GM12878 (cell line): ENCODE data around the gene FAM174A. TPM values are rescaled to one million over a fixed set of nuclear protein-coding genes. Genes with fewer than 3 reads are reported as not detected.

Experiments used
- ATAC-seq: fragments of 200-7000 bp; cut with Tn5 transposase; 3 replicates; pipeline ENCODE4 v1.9.1; 2020; ENCODE audit warnings: mild to moderate bottlenecking, moderate library complexity
- BruUV-seq: library from RNA; stranded (reverse); fragments of 400-500 nt; replicated peaks from 2 replicates; lab custom pipeline; 2021; lab: Mats Ljungman, UMichigan
- CTCF ChIA-PET: fragments of 300-600 bp; sonication (Branson Sonifier 250); formaldehyde crosslinking; extraction: SDS; loops from one replicate; lab custom pipeline; 2021; ENCODE audit warnings: inconsistent platforms; lab: Yijun Ruan, JAX
- POLR2A ChIA-PET: fragments of 350-600 bp; formaldehyde crosslinking; extraction: SDS; loops from one replicate; lab custom pipeline; 2021; ENCODE audit warnings: inconsistent platforms; lab: Charles Lee
- RAD21 ChIA-PET: fragments of 300-600 bp; sonication (Branson Sonifier 250); formaldehyde crosslinking; loops from one replicate; lab custom pipeline; 2023; ENCODE audit warnings: antibody characterized with exemption; ENCODE audit not compliant: unreplicated experiment; lab: Charles Lee
- SMC1A ChIA-PET: fragments of 300-600 bp; sonication (Branson Sonifier 250); formaldehyde crosslinking; loops from one replicate; lab custom pipeline; 2023; ENCODE audit not compliant: unreplicated experiment, uncharacterized antibody; lab: Charles Lee
- DNase-seq: peaks from one replicate; pipeline ENCODE4 v3.0.0-alpha.2; 2011; ENCODE audit warnings: low read depth, low spot score
- FAIRE-seq: peaks from 3 replicates; lab custom pipeline; 2011; peaks lifted over from hg19 to GRCh38; lab: Jason Lieb, UNC
- H2AFZ ChIP-seq: 2 replicates; pipeline ENCODE4 v1.6.0; 2011; ENCODE audit warnings: low read depth, low read length, control low read depth; ENCODE audit not compliant: control insufficient read depth
- H3K27ac ChIP-seq: 2 replicates; pipeline ENCODE4 v1.5.1; 2011; ENCODE audit warnings: control low read depth; ENCODE audit not compliant: control insufficient read depth, insufficient read depth
- H3K27me3 ChIP-seq, 2 experiments: replicated peaks in 1 of 2; 2 replicates each; pipeline versions ENCODE4 v1.6.0 to v1.6.1; 2011; ENCODE audit warnings: low read length in 1 of 2; ENCODE audit not compliant: control insufficient read depth in 2 of 2, insufficient read depth in 2 of 2
- H3K36me3 ChIP-seq, 2 experiments: 2 replicates each; pipeline ENCODE4 v1.5.1; 2011; ENCODE audit warnings: low read length in 1 of 2; ENCODE audit not compliant: control insufficient read depth in 2 of 2, insufficient read depth in 2 of 2
- H3K4me1 ChIP-seq: 2 replicates; pipeline ENCODE4 v1.6.1; 2011; ENCODE audit warnings: mild to moderate bottlenecking, low read length, moderate library complexity, mixed read lengths; ENCODE audit not compliant: control insufficient read depth, insufficient read depth
- H3K4me2 ChIP-seq: 2 replicates; pipeline ENCODE4 v1.6.0; 2011; ENCODE audit warnings: control low read depth; ENCODE audit not compliant: control insufficient read depth, insufficient read depth
- H3K4me3 ChIP-seq: fragments of 200-600 bp; sonication (generic); 2 replicates; pipeline ENCODE4 v1.5.1; 2016
- H3K79me2 ChIP-seq: 2 replicates; pipeline ENCODE4 v1.6.0; 2011; ENCODE audit warnings: low read length; ENCODE audit not compliant: control insufficient read depth, insufficient read depth
- H3K9ac ChIP-seq: 2 replicates; pipeline ENCODE4 v1.8.0; 2011; ENCODE audit warnings: low read length, control low read depth, mixed read lengths; ENCODE audit not compliant: control insufficient read depth, insufficient read depth
- H3K9me3 ChIP-seq: replicated peaks from 3 replicates; pipeline ENCODE4 v1.5.1; 2011; ENCODE audit warnings: mild to moderate bottlenecking, low read length; ENCODE audit not compliant: control insufficient read depth, insufficient read depth
- H4K20me1 ChIP-seq: 2 replicates; pipeline ENCODE4 v1.6.0; 2011; ENCODE audit not compliant: control insufficient read depth, insufficient read depth
- ATF7 ChIP-seq: fragments of 450-650 bp; IDR thresholded peaks from 2 replicates; pipeline ENCODE4 v1.6.1; 2016; ENCODE audit warnings: low read depth, mild to moderate bottlenecking
- BCL3 ChIP-seq: IDR thresholded peaks from 2 replicates; pipeline ENCODE4 v1.6.1; 2011; ENCODE audit warnings: borderline replicate concordance, low read depth, mild to moderate bottlenecking, moderate library complexity, low read length; ENCODE audit not compliant: insufficient read depth, poor library complexity, severe bottlenecking
- BRCA1 ChIP-seq: IDR thresholded peaks from 2 replicates; pipeline ENCODE4 v1.6.1; 2011; ENCODE audit warnings: low read depth, low read length, improper control_type of control experiment
- DPF2 ChIP-seq: fragments of 450-650 bp; IDR thresholded peaks from 2 replicates; pipeline ENCODE4 v1.6.1; 2017; ENCODE audit warnings: mild to moderate bottlenecking
- EGR1 ChIP-seq, 2 experiments: IDR thresholded peaks; 1 replicate in 1 of 2; 2 replicates in 1 of 2; pipeline ENCODE4 v1.6.1; 2011 to 2012; ENCODE audit warnings: low read depth in 2 of 2, low read length in 2 of 2, borderline replicate concordance in 1 of 2, mild to moderate bottlenecking in 1 of 2, moderate library complexity in 1 of 2
- ESRRA ChIP-seq: IDR thresholded peaks from 2 replicates; pipeline ENCODE4 v1.6.1; 2012; ENCODE audit warnings: mild to moderate bottlenecking, low read length, improper control_type of control experiment
- HDGF ChIP-seq: fragments of 450-650 bp; IDR thresholded peaks from 2 replicates; pipeline ENCODE4 v1.6.1; 2016; ENCODE audit warnings: antibody characterized with exemption
- IKZF1 ChIP-seq: fragments of 450-650 bp; conservative IDR thresholded peaks from 2 replicates; pipeline ENCODE4 v1.6.1; 2017; ENCODE audit warnings: antibody characterized with exemption, mild to moderate bottlenecking
- PRDM15 ChIP-seq: fragments of 450-650 bp; formaldehyde crosslinking; IDR thresholded peaks from 2 replicates; pipeline ENCODE4 v1.4.0; 2020; ENCODE audit warnings: mild to moderate bottlenecking, moderate library complexity
- RUNX3 ChIP-seq: IDR thresholded peaks from 2 replicates; pipeline ENCODE4 v1.6.1; 2012; ENCODE audit warnings: low read length, inconsistent platforms
- SMAD1 ChIP-seq: fragments of 450-650 bp; IDR thresholded peaks from 2 replicates; pipeline ENCODE4 v1.6.1; 2018; ENCODE audit warnings: mild to moderate bottlenecking, low read depth; ENCODE audit not compliant: partially characterized antibody
- TBL1XR1 ChIP-seq: IDR thresholded peaks from 2 replicates; pipeline ENCODE4 v1.6.1; 2012; ENCODE audit warnings: low read depth, low read length, improper control_type of control experiment
- TCF12 ChIP-seq: IDR thresholded peaks from 2 replicates; pipeline ENCODE4 v1.6.1; 2011; ENCODE audit warnings: low read depth, mild to moderate bottlenecking, low read length
- ZBED1 ChIP-seq: IDR thresholded peaks from 2 replicates; pipeline ENCODE4 v1.6.1; 2016; ENCODE audit warnings: borderline replicate concordance
- ZNF687 ChIP-seq: fragments of 450-650 bp; IDR thresholded peaks from 2 replicates; pipeline ENCODE4 v1.6.1; 2017; ENCODE audit warnings: mild to moderate bottlenecking, moderate library complexity
- WGBS: methylation state at CpG from one replicate; pipeline ENCODE4 v1.1.6; 2016; ENCODE audit warnings: low lambda C conversion rate; ENCODE audit not compliant: insufficient replicate concordance, insufficient coverage; ENCODE audit errors: missing lambda C conversion rate; 5-methylcytosine and 5-hydroxymethylcytosine counted together
- in situ Hi-C: fragments of 300-500 bp; cut with MboI; formaldehyde crosslinking; loops from 9 replicates; pipeline ENCODE4 v1.14.3; 2018; ENCODE audit warnings: mixed read lengths
- intact Hi-C: fragments of 100-400 bp; cut with micrococcal nuclease; formaldehyde crosslinking; loops from one replicate; pipeline ENCODE4 v1.14.2; 2022; ENCODE audit not compliant: unreplicated experiment
- polyA plus RNA-seq, 11 experiments: library from polyadenylated mRNA; depleted of rRNA in 4 of 11; unstranded in 6 of 11; stranded (reverse) in 5 of 11; fragments of >200 nt; fragmentation: Nextera tagmentation in 4 of 11; fragmentation: Illumina TruSeq in 1 of 11; extraction: Ambion mirVana in 4 of 11; extraction: Trizol in 1 of 11; gene quantifications; 1 replicate in 1 of 11; 2 replicates in 10 of 11; pipeline versions ENCODE4 v1.2.1 to v1.2.3, GENCODE V29; 2011 to 2016; ENCODE audit warnings: inconsistent platforms in 2 of 11, missing spikeins in 2 of 11, low read depth in 1 of 11
- total RNA-seq, 4 experiments: library from RNA; depleted of rRNA in 3 of 4; stranded (reverse); fragments of >200 nt in 3 of 4; fragmentation: Illumina TruSeq in 1 of 4; extraction: Trizol in 1 of 4; gene quantifications; 2 replicates each; pipeline versions ENCODE4 v1.2.1 to v1.2.3, GENCODE V29; 2013 to 2021

FAM174A gene
- total and polyA plus RNA-seq, 10 of the 15 experiments (the other 5 are each of a cell fraction or from before 2014, with no cell fraction given), result 1.4 to 12.1 (median 6.0) TPM

- no peak for TF ChIP-seq ATF7
- no peak for TF ChIP-seq IKZF1
- TF ChIP-seq TBL1XR1, result no peak
Observed at GRCh38 chr5:100520348-100520747, 14.8 kb upstream of the FAM174A start (continued).

GRCh38 chr5:100537946-100538345 lies 2.8 kb downstream of the FAM174A start:
- DNase-seq, result no peak
- Histone ChIP-seq H3K36me3 (no peaks in the 10 kb centered on the region), H2AFZ (no peak overlapping the region), H3K9me3 (no peaks in the 10 kb centered on the region), H3K4me1 (no peaks in the 10 kb centered on the region), H3K27me3 (no peaks in the 10 kb centered on the region), H3K4me3 (no peak overlapping the region), H3K4me2 (peak overlapping the region; percentile 36; the same call in 1 of the 2 replicates), H3K27ac (no peak overlapping the region), H4K20me1 (no peaks in the 10 kb centered on the region), H3K9ac (no peak overlapping the region), H3K79me2 (peaks cover 21% of the 10 kb centered on the region)
- RAD21 ChIA-PET, result no interaction called here
- POLR2A ChIA-PET, result no interaction called here
- no peak for ATAC-seq
- no TSS peak for BruUV-seq
- in situ Hi-C loops (no loop called here), intact Hi-C loops (loop anchor here (5.0 kb wide), 1 partner anchor 364 kb away; the partner anchor contains the start of gene ST8SIA4)
- CTCF ChIA-PET, result no interaction called here
- 100% methylated on average over 1 of the region's 1 CpG for WGBS
- FAIRE-seq, result no peak
- SMC1A ChIA-PET, result no interaction called here
- TF ChIP-seq ZBED1 (no peak), ATF7 (no peak), ESRRA (no peak), EGR1 (IDR thresholded peaks at IDR 0.05; ENCODE audit: borderline replicate concordance in 1 of 2, low read depth in 2 of 2, low read length in 2 of 2) (no peak), DPF2 (no peak), PRDM15 (CRISPR knock-in tag) (no peak), BCL3 (no peak), HDGF (no peak), TCF12 (no peak), SMAD1 (no peak), RUNX3 (no peak), BRCA1 (no peak), TBL1XR1 (no peak), ZNF687 (no peak)
